Adrenal gland (tissue), 12 donors: ENCODE data around the gene SEC16B. TPM values are rescaled to one million over a fixed set of nuclear protein-coding genes. Genes with fewer than 3 reads are reported as not detected.

Source experiments
- DNase-seq, 7 donors: peaks; one replicate each; pipeline ENCODE4 v3.0.0-alpha.2; 2019 to 2020
- H3K27ac ChIP-seq, 5 donors: fragments of 200-600 bp; sonication (generic) in 4 of 5; 1 replicate in 3 of 5; 2 replicates in 2 of 5; pipeline versions ENCODE4 v1.5.1 to v1.8.0; 2016 to 2020; ENCODE audit warnings: mild to moderate bottlenecking in 1 of 5
- H3K27me3 ChIP-seq: fragments of 200-600 bp; 2 replicates; pipeline ENCODE4 v1.8.0; 2021
- H3K36me3 ChIP-seq, 2 donors: fragments of 200-600 bp; replicated peaks in 1 of 2; 1 replicate in 1 of 2; 2 replicates in 1 of 2; pipeline versions ENCODE4 v1.5.1 to v1.8.0; 2018 to 2022
- H3K4me1 ChIP-seq, 2 donors: fragments of 200-600 bp; replicated peaks in 1 of 2; 1 replicate in 1 of 2; 2 replicates in 1 of 2; pipeline versions ENCODE4 v1.5.1 to v1.8.0; 2018 to 2021
- H3K4me3 ChIP-seq, 4 donors: fragments of 200-600 bp; sonication (generic) in 3 of 4; one replicate each; pipeline ENCODE4 v1.5.1; 2016 to 2018
- H3K9me3 ChIP-seq, 3 donors: fragments of 200-600 bp; sonication (generic) in 1 of 3; replicated peaks in 1 of 3; 1 replicate in 2 of 3; 2 replicates in 1 of 3; pipeline versions ENCODE4 v1.5.1 to v1.8.0; 2016 to 2021
- POLR2A ChIP-seq, 2 donors: fragments of 450-650 bp; IDR thresholded peaks; one replicate each; pipeline ENCODE4 v1.6.1; 2017; ENCODE audit warnings: antibody characterized with exemption in 2 of 2, mild to moderate bottlenecking in 2 of 2, moderate library complexity in 1 of 2
- WGBS, 4 donors: extraction: QIAGEN DNeasy Blood & Tissue Kit in 2 of 4; methylation state at CpG; one replicate each; pipeline versions ENCODE4 v1.1.5 to v1.1.7; 2013 to 2017; 5-methylcytosine and 5-hydroxymethylcytosine counted together
- intact Hi-C, 2 donors: fragments of 100-400 bp; cut with DNase I; formaldehyde crosslinking; loops; one replicate each; pipeline versions ENCODE4 v1.14.1 to v1.15.0; 2022 to 2023
- polyA plus RNA-seq, 3 donors: library from polyadenylated mRNA; stranded (reverse); fragments of 200-250 nt in 2 of 3; fragments of 350-450 nt in 1 of 3; fragmentation: Illumina TruSeq in 1 of 3; extraction: RNeasy Lipid Tissue Mini Kit (QIAGEN cat#74804) in 1 of 3; gene quantifications; one replicate each; pipeline ENCODE4 v1.2.3, GENCODE V29; 2013 to 2014
- total RNA-seq, 9 donors: library from RNA; depleted of rRNA in 4 of 9; stranded (reverse); fragments of >200 nt in 4 of 9; fragments of 120-200 nt in 1 of 9; fragmentation: NEBNext Ultra II Directional in 1 of 9; extraction: Animal tissue kit (Norgen Biotek cat#: 25700) in 1 of 9; gene quantifications; one replicate each; pipeline versions ENCODE4 v1.1.0 to v1.2.4, GENCODE V29; 2013 to 2023
- TF ChIP-seq, protein P1 (sequence below), 6 experiments: fragments of 450-650 bp in 4 of 6; fragments of 200-600 bp in 2 of 6; sonication (generic) in 1 of 6; IDR thresholded peaks; 1 replicate in 5 of 6; 2 replicates in 1 of 6; pipeline versions ENCODE4 v1.5.1 to v1.8.0; 2016 to 2021; ENCODE audit warnings: antibody characterized with exemption in 6 of 6, mild to moderate bottlenecking in 2 of 6, moderate library complexity in 1 of 6
- donor health status: healthy with polysubstance abuse.
- donor health status: Bipolar disorder and iron deficiency.
- donor health status: DM: yes; HTN: yes; CAD: no.
- donor health status: DM: no; HTN: no; CAD: no.
- donor health status: DM: no; HTN: no; CAD: no.
- donor health status: DM: yes; HTN: yes; CAD: no.

Gene SEC16B
- total and polyA plus RNA-seq, 12 donors: 0.87 to 64.5 (median 6.5) TPM

DNA sequence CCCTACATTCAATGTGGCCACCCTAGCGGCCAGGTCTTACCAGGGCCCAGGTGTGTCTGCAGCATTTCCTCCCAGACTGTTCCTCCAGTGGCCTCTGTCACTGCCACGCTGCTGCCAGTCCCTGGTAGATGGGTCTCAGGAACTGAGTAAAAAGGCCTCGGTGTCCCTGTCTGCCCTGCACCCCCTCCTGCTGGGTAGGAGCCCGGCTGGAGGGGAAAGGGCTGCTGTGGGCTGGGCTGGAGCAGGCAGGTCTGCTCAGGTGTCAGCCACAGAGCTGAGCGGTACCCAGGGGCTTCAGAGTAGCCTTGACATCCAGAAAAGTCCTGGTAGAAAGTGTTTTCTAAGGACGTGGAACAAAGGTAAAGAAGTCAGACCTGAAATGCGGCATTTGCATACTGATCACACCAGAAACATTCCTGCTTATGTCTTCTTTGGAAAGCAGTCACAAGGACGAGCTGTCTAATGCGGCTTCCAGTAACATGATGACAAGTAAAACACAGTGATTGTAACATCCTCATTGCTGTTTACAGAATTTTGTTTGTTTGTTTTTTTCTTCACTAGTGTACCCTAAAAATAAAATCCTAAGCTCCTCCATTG lies 32.6 kb downstream of the SEC16B start:
- Histone ChIP-seq H3K27ac (no peak overlapping the region), H3K4me3 (no peak overlapping the region), H3K4me1 (no peaks in the 10 kb centered on the region), H3K27me3 (no peaks in the 10 kb centered on the region), H3K36me3 (no peaks in the 10 kb centered on the region), H3K9me3 (no peaks in the 10 kb centered on the region)
- intact Hi-C loops: no loop called here
- TF ChIP-seq, protein P1, sequence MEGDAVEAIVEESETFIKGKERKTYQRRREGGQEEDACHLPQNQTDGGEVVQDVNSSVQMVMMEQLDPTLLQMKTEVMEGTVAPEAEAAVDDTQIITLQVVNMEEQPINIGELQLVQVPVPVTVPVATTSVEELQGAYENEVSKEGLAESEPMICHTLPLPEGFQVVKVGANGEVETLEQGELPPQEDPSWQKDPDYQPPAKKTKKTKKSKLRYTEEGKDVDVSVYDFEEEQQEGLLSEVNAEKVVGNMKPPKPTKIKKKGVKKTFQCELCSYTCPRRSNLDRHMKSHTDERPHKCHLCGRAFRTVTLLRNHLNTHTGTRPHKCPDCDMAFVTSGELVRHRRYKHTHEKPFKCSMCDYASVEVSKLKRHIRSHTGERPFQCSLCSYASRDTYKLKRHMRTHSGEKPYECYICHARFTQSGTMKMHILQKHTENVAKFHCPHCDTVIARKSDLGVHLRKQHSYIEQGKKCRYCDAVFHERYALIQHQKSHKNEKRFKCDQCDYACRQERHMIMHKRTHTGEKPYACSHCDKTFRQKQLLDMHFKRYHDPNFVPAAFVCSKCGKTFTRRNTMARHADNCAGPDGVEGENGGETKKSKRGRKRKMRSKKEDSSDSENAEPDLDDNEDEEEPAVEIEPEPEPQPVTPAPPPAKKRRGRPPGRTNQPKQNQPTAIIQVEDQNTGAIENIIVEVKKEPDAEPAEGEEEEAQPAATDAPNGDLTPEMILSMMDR (IDR thresholded peaks at IDR 0.05): no peak
- TF ChIP-seq POLR2A (IDR thresholded peaks at IDR 0.05): no peak
- no peak for DNase-seq
- 82 to 89% (median 86%) methylated on average over 8 to 9 of the region's 9 CpGs for WGBS, 4 donors

DNA sequence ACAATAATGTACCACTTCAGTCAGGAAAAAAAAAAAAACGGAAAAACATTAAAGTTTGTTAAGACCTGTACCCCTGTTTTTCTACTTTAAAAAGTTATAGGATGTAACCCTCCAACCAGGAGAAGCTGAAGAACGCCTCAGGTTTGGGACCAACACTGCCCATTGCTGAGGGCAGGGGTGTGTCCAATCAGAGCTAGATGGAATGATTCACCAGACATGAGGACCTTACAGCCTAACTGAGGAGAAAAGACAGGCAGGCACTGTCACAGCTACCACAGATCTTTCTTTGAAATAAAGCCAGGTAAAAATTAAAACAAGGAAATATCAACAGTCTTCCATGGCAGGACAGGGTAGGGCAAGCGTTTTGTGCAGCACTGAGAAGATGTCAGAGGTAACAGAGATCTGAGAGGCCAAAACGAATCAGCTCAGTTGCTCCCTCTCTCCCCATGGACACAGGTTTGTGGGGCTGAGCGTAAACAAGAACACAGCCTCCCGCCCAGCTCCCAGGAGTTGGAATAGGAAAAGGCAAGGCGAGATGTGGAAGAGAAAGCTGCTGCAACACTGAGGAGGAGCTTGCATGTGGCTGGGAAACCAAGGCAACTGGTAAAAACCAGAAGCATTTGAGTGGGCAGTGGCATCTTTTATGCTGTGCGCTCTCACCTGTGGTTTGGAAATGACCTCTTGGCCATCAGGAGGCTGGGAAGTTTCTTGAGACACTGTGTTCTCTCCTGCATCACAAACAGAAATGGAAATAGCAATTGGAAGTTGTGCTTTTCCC lies 34.0 kb downstream of the SEC16B start:
- Histone ChIP-seq H3K27ac (no peak overlapping the region), H3K4me3 (no peak overlapping the region), H3K36me3 (no peaks in the 10 kb centered on the region), H3K4me1 (no peaks in the 10 kb centered on the region), H3K27me3 (no peaks in the 10 kb centered on the region), H3K9me3 (no peaks in the 10 kb centered on the region)
- DNase-seq: no peak
- TF ChIP-seq, protein P1 (IDR thresholded peaks at IDR 0.05): no peak
- no peak for TF ChIP-seq POLR2A (IDR thresholded peaks at IDR 0.05)
- WGBS, 4 donors: 85 to 92% (median 91%) methylated on average over 8 of the region's 8 CpGs
- intact Hi-C loops: no loop called here

DNA sequence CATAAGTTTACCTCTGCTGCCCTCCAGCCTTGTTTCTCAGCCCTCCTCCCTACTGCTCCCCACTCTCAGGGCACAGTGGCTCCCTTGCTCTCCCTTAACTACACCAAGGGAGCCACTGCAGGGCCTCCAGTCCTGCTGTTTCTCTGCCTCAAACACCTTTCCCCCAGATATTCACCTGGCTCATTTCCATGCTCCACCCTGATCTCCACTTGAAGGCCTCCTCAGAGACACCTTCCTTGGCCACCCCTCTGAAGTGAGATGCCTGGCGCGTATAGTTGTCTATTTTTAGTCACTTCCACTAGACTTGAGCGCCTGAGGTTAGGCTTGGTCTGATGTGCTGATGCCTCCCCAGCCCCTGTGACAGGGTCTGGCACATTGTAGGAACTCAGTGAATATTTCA lies 34.9 kb downstream of the SEC16B start:
- no peak for TF ChIP-seq POLR2A (IDR thresholded peaks at IDR 0.05)
- TF ChIP-seq, protein P1 (IDR thresholded peaks at IDR 0.05): no peak
- 87 to 98% (median 92%) methylated on average over 3 of the region's 3 CpGs for WGBS, 4 donors
- Histone ChIP-seq H3K27ac (no peak overlapping the region), H3K27me3 (no peaks in the 10 kb centered on the region), H3K36me3 (no peaks in the 10 kb centered on the region), H3K4me1 (no peaks in the 10 kb centered on the region), H3K9me3 (no peaks in the 10 kb centered on the region), H3K4me3 (no peak overlapping the region)
- DNase-seq: no peak
- intact Hi-C loops: no loop called here

DNA sequence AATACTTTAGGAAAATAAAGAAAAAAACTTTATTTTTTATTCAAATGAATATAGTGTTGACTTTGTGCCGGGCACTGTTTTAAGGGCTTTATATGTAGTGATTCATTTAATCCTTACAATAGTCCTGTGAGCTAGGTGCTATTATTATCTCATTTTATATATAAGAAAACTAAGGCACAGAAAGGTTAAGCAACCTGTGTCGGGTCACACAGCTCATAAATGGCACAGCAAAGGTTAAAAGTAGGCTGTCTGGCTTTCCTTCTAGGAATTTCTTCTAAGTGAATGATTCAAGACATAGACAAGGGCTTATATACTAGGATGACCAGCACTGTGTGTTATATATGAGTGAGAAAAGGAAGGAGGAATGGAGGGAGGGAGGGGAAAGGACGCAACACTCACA lies 35.4 kb downstream of the SEC16B start:
- Histone ChIP-seq H3K4me3 (no peak overlapping the region), H3K9me3 (no peaks in the 10 kb centered on the region), H3K27me3 (no peaks in the 10 kb centered on the region), H3K36me3 (no peaks in the 10 kb centered on the region), H3K4me1 (no peaks in the 10 kb centered on the region), H3K27ac (no peak overlapping the region)
- intact Hi-C loops: no loop called here
- no peak for TF ChIP-seq POLR2A (IDR thresholded peaks at IDR 0.05)
- TF ChIP-seq, protein P1 (IDR thresholded peaks at IDR 0.05): no peak
- DNase-seq: no peak
- 95 to 99% (median 97%) methylated on average over 3 of the region's 3 CpGs for WGBS, 4 donors
